CD14-positive monocyte (primary cell): ENCODE measurements around the gene PLD1. TPM values are rescaled to one million over a fixed set of nuclear protein-coding genes. Genes with fewer than 3 reads are reported as not detected.

Experiments used
- DNase-seq, 3 donors: peaks; one replicate each; pipeline ENCODE4 v3.0.0-alpha.2; 2011 to 2022
- H2AFZ ChIP-seq: 2 replicates; pipeline ENCODE4 v1.6.0; 2012; ENCODE audit warnings: mild to moderate bottlenecking, low read depth, low read length, inconsistent platforms; ENCODE audit not compliant: insufficient read depth, poor library complexity, severe bottlenecking
- H3K27ac ChIP-seq, 2 donors: 1 replicate in 1 of 2; 2 replicates in 1 of 2; pipeline ENCODE4 v1.5.1; 2012 to 2013; ENCODE audit warnings: low read length in 2 of 2, control low read depth in 1 of 2, inconsistent platforms in 1 of 2, low read depth in 1 of 2, mild to moderate bottlenecking in 1 of 2
- H3K27me3 ChIP-seq, 2 donors: one replicate each; pipeline versions ENCODE4 v1.6.0 to v1.6.1; 2011 to 2013; ENCODE audit warnings: low read length in 2 of 2; ENCODE audit not compliant: control insufficient read depth in 2 of 2, insufficient read depth in 2 of 2
- H3K36me3 ChIP-seq, 2 donors: replicated peaks in 1 of 2; 1 replicate in 1 of 2; 2 replicates in 1 of 2; pipeline versions ENCODE4 v1.5.1 to v1.6.1; 2012 to 2013; ENCODE audit warnings: low read length in 2 of 2, control low read depth in 1 of 2, inconsistent platforms in 1 of 2, mild to moderate bottlenecking in 1 of 2; ENCODE audit not compliant: insufficient read depth in 2 of 2, control insufficient read depth in 1 of 2
- H3K4me1 ChIP-seq, 2 donors: 1 replicate in 1 of 2; 2 replicates in 1 of 2; pipeline versions ENCODE4 v1.5.1 to v1.6.1; 2012 to 2013; ENCODE audit warnings: low read length in 2 of 2, control low read depth in 1 of 2, inconsistent platforms in 1 of 2, mild to moderate bottlenecking in 1 of 2, moderate library complexity in 1 of 2; ENCODE audit not compliant: insufficient read depth in 2 of 2, control insufficient read depth in 1 of 2
- H3K4me2 ChIP-seq: replicated peaks from 2 replicates; pipeline ENCODE3; 2012; ENCODE audit warnings: low read length, moderate library complexity, mild to moderate bottlenecking; ENCODE audit not compliant: poor library complexity, severe bottlenecking; ENCODE audit errors: extremely low read depth
- H3K4me3 ChIP-seq, 3 experiments: fragments of 200-600 bp in 1 of 3; sonication (generic) in 1 of 3; replicated peaks in 1 of 3; 1 replicate in 2 of 3; 2 replicates in 1 of 3; pipeline ENCODE4 v1.5.1; 2011 to 2013; ENCODE audit warnings: low read length in 3 of 3, mild to moderate bottlenecking in 3 of 3, control low read depth in 2 of 3, low read depth in 2 of 3, inconsistent platforms in 1 of 3, moderate library complexity in 1 of 3
- H3K79me2 ChIP-seq: 2 replicates; pipeline ENCODE4 v1.6.0; 2012; ENCODE audit warnings: mild to moderate bottlenecking, control low read depth, inconsistent platforms, low read length, moderate library complexity; ENCODE audit not compliant: insufficient read depth
- H3K9ac ChIP-seq: 2 replicates; pipeline ENCODE4 v1.6.0; 2017; ENCODE audit warnings: low read length, mild to moderate bottlenecking; ENCODE audit not compliant: insufficient read depth, poor library complexity, severe bottlenecking
- H3K9me3 ChIP-seq, 2 donors: replicated peaks in 1 of 2; 1 replicate in 1 of 2; 2 replicates in 1 of 2; pipeline versions ENCODE4 v1.5.1 to v1.6.1; 2012 to 2013; ENCODE audit warnings: low read length in 2 of 2, control low read depth in 1 of 2; ENCODE audit not compliant: control insufficient read depth in 1 of 2, insufficient read depth in 1 of 2
- H4K20me1 ChIP-seq: 2 replicates; pipeline ENCODE4 v1.6.0; 2012; ENCODE audit warnings: mild to moderate bottlenecking, low read length, control low read depth, moderate library complexity; ENCODE audit not compliant: insufficient read depth
- H3K27ac Mint-ChIP-seq, 7 donors: one replicate each; pipeline ENCODE4 v1.8.0; 2020; ENCODE audit warnings: mild to moderate bottlenecking in 7 of 7, mixed read lengths in 7 of 7, moderate library complexity in 6 of 7, inconsistent platforms in 2 of 7
- H3K27me3 Mint-ChIP-seq, 3 donors: one replicate each; pipeline ENCODE4 v1.8.0; 2021 to 2022; ENCODE audit warnings: low read depth in 3 of 3, mild to moderate bottlenecking in 3 of 3, mixed read lengths in 3 of 3, moderate library complexity in 3 of 3, inconsistent platforms in 1 of 3
- H3K36me3 Mint-ChIP-seq, 2 donors: one replicate each; pipeline ENCODE4 v1.8.0; 2020; ENCODE audit warnings: mixed read lengths in 2 of 2, inconsistent platforms in 1 of 2, mild to moderate bottlenecking in 1 of 2
- H3K4me1 Mint-ChIP-seq: one replicate; pipeline ENCODE4 v1.8.0; 2020; ENCODE audit warnings: mild to moderate bottlenecking, mixed read lengths
- H3K4me3 Mint-ChIP-seq, 2 donors: one replicate each; pipeline ENCODE4 v1.8.0; 2020; ENCODE audit warnings: mild to moderate bottlenecking in 2 of 2, mixed read lengths in 2 of 2, moderate library complexity in 1 of 2
- H3K9me3 Mint-ChIP-seq, 7 donors: one replicate each; pipeline ENCODE4 v1.8.0; 2020 to 2022; ENCODE audit warnings: mixed read lengths in 7 of 7, mild to moderate bottlenecking in 6 of 7, moderate library complexity in 6 of 7, inconsistent platforms in 2 of 7
- CTCF ChIP-seq: fragments of 200-600 bp; IDR thresholded peaks from one replicate; pipeline ENCODE4 v1.8.0; 2022; ENCODE audit warnings: antibody characterized with exemption, mild to moderate bottlenecking
- WGBS: methylation state at CpG from one replicate; pipeline ENCODE4 v1.1.5; 2013; ENCODE audit warnings: missing lambda C conversion rate; ENCODE audit not compliant: insufficient coverage; 5-methylcytosine and 5-hydroxymethylcytosine counted together
- intact Hi-C, 2 donors: fragments of 100-400 bp; cut with micrococcal nuclease; formaldehyde crosslinking; loops; one replicate each; pipeline versions ENCODE4 v1.15.0 to v1.15.1; 2023
- polyA plus RNA-seq, 3 donors: library from polyadenylated mRNA; depleted of rRNA in 1 of 3; unstranded in 2 of 3; stranded (reverse) in 1 of 3; fragments of 300-500 nt in 2 of 3; fragments of >200 nt in 1 of 3; fragmentation: Illumina TruSeq in 2 of 3; gene quantifications; 1 replicate in 2 of 3; 2 replicates in 1 of 3; pipeline ENCODE4 v1.2.3, GENCODE V29; 2012 to 2021

PLD1 gene
- polyA plus RNA-seq, 3 donors, result 5.1 to 7.9 (median 5.8) TPM

- H3K9me3 Mint-ChIP-seq, result no peaks in the 10 kb centered on the region
- TF ChIP-seq CTCF, result no peak
- H3K79me2 ChIP-seq, result no peaks in the 10 kb centered on the region
- no peaks in the 10 kb centered on the region for H3K9me3 ChIP-seq
- intact Hi-C loops, result no loop called here
- WGBS, result 83% methylated on average over 4 of the region's 4 CpGs
- H3K4me3 ChIP-seq, result no peak overlapping the region
- H3K36me3 ChIP-seq, result peaks cover 43 to 98% of the 10 kb centered on the region in 2 donors
- peaks cover 63 to 85% of the 10 kb centered on the region in 2 donors for H3K36me3 Mint-ChIP-seq
- no peak for DNase-seq
- H3K4me1 ChIP-seq, result no peaks in the 10 kb centered on the region
- H3K4me3 Mint-ChIP-seq, result no peak overlapping the region
- peaks cover under 1% of the 10 kb centered on the region for H3K4me1 Mint-ChIP-seq
- no peaks in the 10 kb centered on the region for H3K27me3 ChIP-seq
- no peaks in the 10 kb centered on the region for H4K20me1 ChIP-seq
- no peaks in the 10 kb centered on the region for H3K27me3 Mint-ChIP-seq
- no peak overlapping the region for H2AFZ ChIP-seq
- H3K9ac ChIP-seq, result no peak overlapping the region
- no peak overlapping the region for H3K27ac Mint-ChIP-seq
- H3K4me2 ChIP-seq, result no peak overlapping the region
- no peak overlapping the region for H3K27ac ChIP-seq
Measured at GRCh38 chr3:171671709-171672108, 138.6 kb downstream of the PLD1 start.

- H3K4me2 ChIP-seq, result no peak overlapping the region
- H3K36me3 ChIP-seq, result peaks cover 55 to 98% of the 10 kb centered on the region in 2 donors
- H3K4me1 ChIP-seq, result no peaks in the 10 kb centered on the region
- no peaks in the 10 kb centered on the region for H3K79me2 ChIP-seq
- H3K4me1 Mint-ChIP-seq, result no peaks in the 10 kb centered on the region
- no peak overlapping the region for H3K27ac Mint-ChIP-seq
- H3K4me3 ChIP-seq, result no peak overlapping the region
- H3K36me3 Mint-ChIP-seq, result peaks cover 74 to 85% of the 10 kb centered on the region in 2 donors
- no peaks in the 10 kb centered on the region for H3K9me3 Mint-ChIP-seq
- H3K27ac ChIP-seq, result no peak overlapping the region
- no peaks in the 10 kb centered on the region for H3K9me3 ChIP-seq
- H3K9ac ChIP-seq, result no peak overlapping the region
- no peaks in the 10 kb centered on the region for H4K20me1 ChIP-seq
- no CpG with 5 or more reads among the region's 4 CpGs for WGBS
- H2AFZ ChIP-seq, result no peak overlapping the region
- no peak for TF ChIP-seq CTCF
- H3K27me3 Mint-ChIP-seq, result no peaks in the 10 kb centered on the region
- no peak overlapping the region for H3K4me3 Mint-ChIP-seq
- H3K27me3 ChIP-seq, result no peaks in the 10 kb centered on the region
- no peak for DNase-seq
- intact Hi-C loops, result no loop called here
Measured at GRCh38 chr3:171666516-171666915, 143.8 kb downstream of the PLD1 start.
